HUES6 (cell line): ENCODE data around the gene PPIF.

ENCODE experiments used
- H3K27ac ChIP-seq: 2 replicates; pipeline ENCODE4 v1.7.0; 2013; ENCODE audit warnings: low read depth, mild to moderate bottlenecking, low read length, inconsistent platforms
- H3K27me3 ChIP-seq: 2 replicates; pipeline ENCODE4 v1.6.1; 2013; ENCODE audit warnings: low read length; ENCODE audit not compliant: control insufficient read depth, insufficient read depth
- H3K36me3 ChIP-seq: 2 replicates; pipeline ENCODE4 v1.6.1; 2013; ENCODE audit warnings: low read length; ENCODE audit not compliant: control insufficient read depth, insufficient read depth
- H3K4me1 ChIP-seq: 2 replicates; pipeline ENCODE4 v1.6.1; 2013; ENCODE audit warnings: low read length; ENCODE audit not compliant: control insufficient read depth, insufficient read depth
- H3K4me3 ChIP-seq: 2 replicates; pipeline ENCODE4 v1.5.1; 2013; ENCODE audit warnings: low read depth, low read length
- H3K9ac ChIP-seq: one replicate; pipeline ENCODE4 v1.6.1; 2013; ENCODE audit warnings: mild to moderate bottlenecking, low read length
- H3K9me3 ChIP-seq: 2 replicates; pipeline ENCODE4 v1.6.1; 2013; ENCODE audit warnings: low read depth, low read length; ENCODE audit not compliant: control insufficient read depth, insufficient read depth

The PPIF gene

DNA sequence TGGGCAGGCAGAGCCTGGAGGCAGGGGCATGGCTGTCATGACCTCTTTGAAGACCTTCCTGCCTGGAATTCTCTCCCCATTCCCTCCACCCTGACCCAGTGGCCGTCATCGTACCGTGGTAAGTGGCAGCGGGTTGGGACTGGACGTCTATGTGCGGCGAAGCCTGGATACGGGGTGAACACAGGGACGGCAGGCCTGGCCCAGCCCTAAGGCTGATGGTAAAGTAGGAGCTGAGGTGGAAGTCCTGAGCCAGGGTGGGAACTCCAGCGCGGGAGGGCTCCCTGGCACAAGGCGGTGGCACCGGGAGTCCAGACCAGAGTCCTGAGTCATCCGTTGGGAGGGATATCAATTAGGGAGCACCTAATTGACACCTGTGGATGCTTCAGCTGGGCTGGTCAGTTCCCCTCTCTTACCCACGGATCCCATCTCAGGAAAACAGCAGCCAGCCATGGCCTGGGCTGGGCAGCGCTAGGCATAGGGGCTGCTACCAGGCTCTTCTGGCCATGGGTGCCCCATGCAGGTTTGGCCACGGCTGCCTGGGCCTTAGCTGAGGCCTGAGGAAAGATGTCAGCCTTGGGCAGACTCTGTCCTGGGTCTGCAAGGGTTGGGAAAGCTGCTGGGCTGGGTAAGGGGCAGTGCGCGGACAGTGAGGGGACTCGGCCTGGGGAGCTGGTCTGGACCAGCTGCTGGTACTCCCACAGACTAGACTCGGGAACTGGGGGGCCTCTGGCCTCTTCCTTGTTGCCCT lies 3.3 kb downstream of the PPIF start:
- no peak overlapping the region for H3K27ac ChIP-seq
- no peaks in the 10 kb centered on the region for H3K27me3 ChIP-seq
- peaks cover 70% of the 10 kb centered on the region for H3K36me3 ChIP-seq
- no peak overlapping the region for H3K4me3 ChIP-seq
- H3K9ac ChIP-seq: no peak overlapping the region
- H3K9me3 ChIP-seq: no peaks in the 10 kb centered on the region
- H3K4me1 ChIP-seq: peaks cover 19% of the 10 kb centered on the region

DNA sequence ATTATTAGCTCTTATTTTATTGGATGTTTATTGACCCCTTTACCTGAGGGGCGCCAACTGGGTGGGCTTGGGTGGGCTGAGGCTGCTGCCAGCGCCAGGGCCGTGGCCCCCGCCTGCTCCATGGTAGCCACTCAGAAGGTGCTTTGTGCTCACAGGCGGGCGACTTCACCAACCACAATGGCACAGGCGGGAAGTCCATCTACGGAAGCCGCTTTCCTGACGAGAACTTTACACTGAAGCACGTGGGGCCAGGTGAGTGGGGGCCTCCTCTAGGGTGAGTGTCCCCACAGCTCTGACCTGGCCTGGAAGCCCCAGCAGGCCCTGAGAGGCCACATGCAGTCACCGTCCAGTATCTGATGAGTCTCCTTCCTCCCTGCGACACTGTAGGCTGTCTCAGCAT lies 4.1 kb downstream of the PPIF start:
- no peaks in the 10 kb centered on the region for H3K9me3 ChIP-seq
- H3K36me3 ChIP-seq: peaks cover 70% of the 10 kb centered on the region
- H3K27ac ChIP-seq: no peak overlapping the region
- H3K4me3 ChIP-seq: no peak overlapping the region
- no peaks in the 10 kb centered on the region for H3K27me3 ChIP-seq
- H3K4me1 ChIP-seq: peaks cover 16% of the 10 kb centered on the region
- H3K9ac ChIP-seq: no peak overlapping the region

DNA sequence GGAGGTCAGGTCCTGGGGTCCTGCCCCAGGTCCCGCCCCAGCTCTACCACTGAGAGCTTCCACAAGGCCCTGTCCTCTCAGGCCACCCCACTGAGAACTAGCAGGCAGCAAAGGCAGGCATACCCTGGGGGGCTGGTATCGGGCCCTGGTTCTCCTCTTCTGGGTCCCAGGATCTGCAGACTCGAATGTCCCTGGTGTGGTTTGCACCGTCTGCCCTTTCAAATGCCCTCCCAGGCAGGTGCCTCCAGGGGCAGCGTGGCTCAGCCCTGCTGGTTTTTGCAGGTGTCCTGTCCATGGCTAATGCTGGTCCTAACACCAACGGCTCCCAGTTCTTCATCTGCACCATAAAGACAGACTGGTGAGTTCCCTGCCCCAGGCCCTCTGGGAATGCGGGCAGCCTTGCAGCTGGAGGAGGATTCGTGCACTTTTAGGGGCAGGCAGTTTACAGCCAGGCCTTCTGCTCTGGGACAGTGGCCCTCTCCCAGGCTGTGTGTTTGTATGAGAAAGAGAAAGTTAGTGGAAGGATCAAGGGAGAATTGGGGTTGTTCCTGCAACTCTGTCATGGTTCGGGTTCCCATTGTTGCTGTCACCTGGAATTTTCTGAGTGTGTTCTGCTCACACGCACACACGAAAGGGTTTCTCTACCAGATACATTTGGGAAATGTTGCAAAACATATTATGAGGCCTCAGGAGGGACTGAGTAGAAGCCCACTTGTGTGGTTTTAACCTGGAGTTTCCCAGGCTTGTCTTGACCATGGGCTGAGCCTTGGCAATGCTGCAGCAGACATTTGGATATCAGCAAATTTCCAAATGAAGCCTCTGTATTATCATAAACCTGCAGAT lies 5.0 kb downstream of the PPIF start:
- no peak overlapping the region for H3K9ac ChIP-seq
- H3K27me3 ChIP-seq: no peaks in the 10 kb centered on the region
- peaks cover 8% of the 10 kb centered on the region; the same call in 1 of the 2 replicates for H3K4me1 ChIP-seq
- H3K36me3 ChIP-seq: peaks cover 70% of the 10 kb centered on the region
- no peak overlapping the region for H3K4me3 ChIP-seq
- no peaks in the 10 kb centered on the region for H3K9me3 ChIP-seq
- no peak overlapping the region for H3K27ac ChIP-seq

DNA sequence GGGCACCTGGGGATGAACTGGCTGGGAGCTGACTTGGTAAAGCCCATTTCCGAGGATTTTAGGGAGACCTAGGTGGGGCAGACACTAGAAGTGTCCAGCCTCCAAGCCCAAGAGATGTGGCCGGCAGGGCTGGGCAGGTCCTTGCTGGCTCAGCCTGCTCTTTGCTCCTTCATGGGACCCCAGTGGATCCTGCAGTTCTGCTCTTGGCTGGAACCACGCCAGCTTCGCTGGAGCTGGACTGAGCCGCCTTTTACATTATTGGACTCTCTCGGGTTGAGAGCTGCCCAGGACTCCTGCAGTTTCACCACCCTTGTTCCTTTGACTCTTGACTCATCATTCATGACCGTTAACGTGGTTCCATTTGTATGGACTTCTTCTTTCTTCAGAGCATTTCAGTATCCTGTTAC lies 5.7 kb downstream of the PPIF start:
- Histone ChIP-seq H3K27ac (no peak overlapping the region), H3K4me3 (no peak overlapping the region), H3K4me1 (peaks cover 7% of the 10 kb centered on the region; the same call in 1 of the 2 replicates), H3K27me3 (no peaks in the 10 kb centered on the region), H3K9me3 (no peaks in the 10 kb centered on the region), H3K36me3 (peaks cover 70% of the 10 kb centered on the region), H3K9ac (no peak overlapping the region)

DNA sequence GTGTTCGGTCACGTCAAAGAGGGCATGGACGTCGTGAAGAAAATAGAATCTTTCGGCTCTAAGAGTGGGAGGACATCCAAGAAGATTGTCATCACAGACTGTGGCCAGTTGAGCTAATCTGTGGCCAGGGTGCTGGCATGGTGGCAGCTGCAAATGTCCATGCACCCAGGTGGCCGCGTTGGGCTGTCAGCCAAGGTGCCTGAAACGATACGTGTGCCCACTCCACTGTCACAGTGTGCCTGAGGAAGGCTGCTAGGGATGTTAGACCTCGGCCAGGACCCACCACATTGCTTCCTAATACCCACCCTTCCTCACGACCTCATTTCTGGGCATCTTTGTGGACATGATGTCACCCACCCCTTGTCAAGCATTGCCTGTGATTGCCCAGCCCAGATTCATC lies 6.5 kb downstream of the PPIF start:
- peaks cover 68% of the 10 kb centered on the region for H3K36me3 ChIP-seq
- no peaks in the 10 kb centered on the region for H3K27me3 ChIP-seq
- no peaks in the 10 kb centered on the region for H3K4me1 ChIP-seq
- no peaks in the 10 kb centered on the region for H3K9me3 ChIP-seq
- H3K4me3 ChIP-seq: no peak overlapping the region
- no peak overlapping the region for H3K9ac ChIP-seq
- no peak overlapping the region for H3K27ac ChIP-seq

DNA sequence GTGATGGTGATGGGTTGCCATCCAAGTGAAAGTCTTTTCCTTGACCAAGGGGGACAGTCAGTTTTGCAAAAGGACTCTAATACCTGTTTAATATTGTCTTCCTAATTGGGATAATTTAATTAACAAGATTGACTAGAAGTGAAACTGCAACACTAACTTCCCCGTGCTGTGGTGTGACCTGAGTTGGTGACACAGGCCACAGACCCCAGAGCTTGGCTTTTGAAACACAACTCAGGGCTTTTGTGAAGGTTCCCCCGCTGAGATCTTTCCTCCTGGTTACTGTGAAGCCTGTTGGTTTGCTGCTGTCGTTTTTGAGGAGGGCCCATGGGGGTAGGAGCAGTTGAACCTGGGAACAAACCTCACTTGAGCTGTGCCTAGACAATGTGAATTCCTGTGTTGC lies 6.9 kb downstream of the PPIF start:
- Histone ChIP-seq H3K4me1 (no peaks in the 10 kb centered on the region), H3K36me3 (peaks cover 64% of the 10 kb centered on the region), H3K4me3 (no peak overlapping the region), H3K9me3 (no peaks in the 10 kb centered on the region), H3K27ac (no peak overlapping the region), H3K27me3 (no peaks in the 10 kb centered on the region), H3K9ac (no peak overlapping the region)

DNA sequence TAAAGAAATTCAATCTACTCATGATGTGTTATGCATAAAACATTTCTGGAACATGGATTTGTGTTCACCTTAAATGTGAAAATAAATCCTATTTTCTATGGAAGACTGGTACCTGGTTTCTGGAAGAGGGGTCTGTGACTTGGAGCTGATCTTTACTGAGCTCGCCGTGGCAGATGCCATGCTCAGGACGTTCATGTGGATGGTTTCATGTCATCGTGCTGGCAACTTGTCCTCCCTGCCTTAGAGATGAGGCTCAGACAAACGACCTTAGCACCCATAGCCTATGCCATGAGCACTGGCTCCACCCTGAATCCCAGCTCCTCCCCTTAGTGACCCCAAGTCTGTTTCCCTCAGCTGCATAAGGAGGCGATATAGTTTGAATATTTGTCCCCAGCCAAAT lies 7.3 kb downstream of the PPIF start:
- Histone ChIP-seq H3K27me3 (no peaks in the 10 kb centered on the region), H3K36me3 (peaks cover 59% of the 10 kb centered on the region)

DNA sequence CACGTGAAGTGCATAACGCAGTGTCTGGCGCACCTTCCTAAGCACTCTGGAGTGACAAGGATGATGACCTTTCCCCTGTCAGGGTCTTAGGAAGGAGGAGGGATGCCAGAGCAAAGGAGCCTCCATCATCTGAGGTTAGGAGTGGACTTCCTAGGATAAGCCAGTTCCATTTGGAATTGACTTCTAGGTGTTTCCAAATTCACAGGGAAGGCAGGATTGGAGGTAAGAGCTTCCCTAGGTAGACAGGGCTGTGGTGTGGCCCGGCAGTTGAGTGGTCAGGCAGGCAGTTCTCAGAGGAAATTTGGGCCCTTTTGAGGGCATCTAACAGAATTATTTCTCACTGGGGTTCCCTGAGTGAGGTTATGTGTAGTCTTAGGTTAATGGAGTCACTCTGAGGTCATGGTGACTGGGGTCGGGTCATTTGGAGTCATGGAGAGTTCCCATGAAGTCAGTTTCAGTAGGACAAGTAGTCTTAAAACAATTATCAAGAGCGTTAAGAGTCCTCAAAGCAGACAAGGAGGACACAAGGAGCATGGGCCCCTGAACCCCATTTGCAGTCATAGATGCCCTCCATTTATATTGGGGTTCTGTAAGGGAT lies 8.2 kb downstream of the PPIF start:
- H3K36me3 ChIP-seq: peaks cover 50% of the 10 kb centered on the region
- H3K9me3 ChIP-seq: no peaks in the 10 kb centered on the region
- H3K27ac ChIP-seq: no peak overlapping the region
- H3K27me3 ChIP-seq: no peaks in the 10 kb centered on the region
- H3K4me1 ChIP-seq: no peaks in the 10 kb centered on the region
- no peak overlapping the region for H3K9ac ChIP-seq
- no peak overlapping the region for H3K4me3 ChIP-seq

More for the DNA sequence above, 7.3 kb downstream of the PPIF start:
- no peak overlapping the region for H3K9ac ChIP-seq
- H3K9me3 ChIP-seq: no peaks in the 10 kb centered on the region
- no peak overlapping the region for H3K4me3 ChIP-seq
- H3K27ac ChIP-seq: no peak overlapping the region
- no peaks in the 10 kb centered on the region for H3K4me1 ChIP-seq

DNA sequence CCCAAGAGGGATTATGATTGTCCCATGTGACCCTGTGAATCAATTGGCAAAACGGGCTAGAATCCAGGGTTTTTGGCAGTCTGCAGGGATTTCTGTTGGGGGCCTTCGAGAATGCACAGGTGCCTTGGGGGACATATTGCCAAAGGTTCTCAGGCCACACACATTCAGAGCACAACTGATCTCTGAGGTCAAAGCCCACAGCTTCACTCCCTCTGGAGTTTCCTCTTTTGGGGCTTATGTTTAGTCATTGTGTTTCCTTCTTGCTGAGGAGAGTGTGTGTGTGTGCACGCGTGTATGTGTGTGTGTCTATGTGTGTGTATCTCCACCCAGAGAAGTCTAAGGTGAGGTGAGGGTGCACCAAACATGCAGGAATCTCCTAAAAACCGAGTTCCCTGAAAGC lies 8.8 kb downstream of the PPIF start:
- Histone ChIP-seq H3K27me3 (no peaks in the 10 kb centered on the region), H3K9ac (no peak overlapping the region), H3K4me1 (no peaks in the 10 kb centered on the region), H3K9me3 (no peaks in the 10 kb centered on the region), H3K4me3 (no peak overlapping the region), H3K36me3 (peaks cover 44% of the 10 kb centered on the region), H3K27ac (no peak overlapping the region)

DNA sequence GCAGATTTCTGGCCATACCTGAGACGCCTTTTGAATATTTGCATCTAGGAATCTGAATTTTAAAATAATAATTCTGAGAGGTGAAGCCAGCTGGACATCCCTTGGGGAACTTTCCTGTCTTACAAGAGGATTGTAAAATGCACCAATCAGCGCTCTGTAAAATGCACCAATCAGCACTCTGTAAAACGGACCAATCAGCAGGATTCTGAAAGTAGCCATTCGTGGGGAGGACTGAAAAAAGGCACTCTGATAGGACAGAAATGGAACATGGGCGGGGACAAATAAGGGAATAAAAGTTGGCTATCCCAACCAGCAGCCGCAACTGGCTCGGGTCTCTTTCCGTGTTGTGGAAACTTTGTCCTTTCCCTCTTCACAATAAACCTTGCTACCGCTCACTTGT lies 9.9 kb downstream of the PPIF start:
- Histone ChIP-seq H3K4me1 (no peaks in the 10 kb centered on the region), H3K36me3 (peaks cover 34% of the 10 kb centered on the region), H3K9ac (no peak overlapping the region)

DNA sequence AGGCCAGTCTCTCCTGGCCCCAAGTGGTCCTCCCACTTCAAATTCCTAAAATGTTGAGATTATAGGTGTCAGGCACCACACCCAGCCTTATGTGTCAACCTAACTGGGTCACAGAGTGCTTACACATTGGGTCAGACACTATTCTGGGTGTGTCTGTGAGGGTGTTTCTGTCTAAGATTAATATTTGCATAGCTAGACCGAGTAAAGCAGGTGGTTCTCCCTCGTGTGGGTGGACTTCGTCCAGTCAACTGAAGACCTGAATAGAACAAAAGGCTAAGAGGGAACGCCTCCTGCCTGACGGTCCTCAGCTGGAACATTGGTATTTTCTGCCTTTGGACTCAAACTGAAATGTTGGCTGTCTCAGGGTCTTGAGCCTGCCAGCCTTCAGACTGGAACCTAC lies 11.5 kb downstream of the PPIF start:
- Histone ChIP-seq H3K9me3 (peaks cover 3% of the 10 kb centered on the region; the same call in 1 of the 2 replicates), H3K27ac (no peak overlapping the region), H3K27me3 (no peaks in the 10 kb centered on the region), H3K9ac (no peak overlapping the region), H3K4me3 (no peak overlapping the region), H3K36me3 (peaks cover 17% of the 10 kb centered on the region), H3K4me1 (no peaks in the 10 kb centered on the region)

More for the DNA sequence above, 9.9 kb downstream of the PPIF start:
- H3K4me3 ChIP-seq: no peak overlapping the region
- H3K27ac ChIP-seq: no peak overlapping the region
- H3K9me3 ChIP-seq: no peaks in the 10 kb centered on the region
- no peaks in the 10 kb centered on the region for H3K27me3 ChIP-seq
